Fibroblast of pulmonary artery (primary cell): ENCODE data around the gene CLCN6.

Source experiments
- DNase-seq: peaks from one replicate; pipeline ENCODE4 v3.0.0-alpha.2; 2010; ENCODE audit warnings: low read depth
- H3K4me3 ChIP-seq: replicated peaks from 2 replicates; pipeline ENCODE4 v1.5.1; 2011; ENCODE audit warnings: low read depth, mild to moderate bottlenecking, control low read depth, low read length, moderate library complexity
- TF ChIP-seq, protein P1 (sequence below): IDR thresholded peaks from 2 replicates; pipeline ENCODE4 v1.5.1; 2011; ENCODE audit warnings: mild to moderate bottlenecking, control low read depth, low read length, inconsistent platforms; ENCODE audit errors: missing control alignments

CLCN6 gene

DNA sequence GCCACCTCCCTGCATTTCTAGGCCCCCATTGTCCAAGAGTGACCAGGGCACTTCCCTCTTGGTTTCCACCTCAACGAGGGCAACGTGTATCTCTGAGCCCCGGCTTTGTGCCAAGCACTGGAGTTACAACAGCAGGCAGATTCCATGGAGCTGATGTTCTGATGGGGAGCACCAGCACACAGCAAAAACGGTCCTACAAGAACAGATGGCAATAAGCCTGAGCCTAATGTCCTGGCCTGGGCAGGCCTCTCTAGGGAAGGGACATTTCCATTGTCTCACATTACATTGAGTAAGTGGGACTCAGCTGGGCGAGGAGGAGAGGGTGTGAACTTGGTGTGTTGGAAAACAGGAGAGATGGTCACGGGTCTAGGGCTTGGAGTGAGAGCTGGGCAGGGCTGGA lies 79.9 kb downstream of the CLCN6 start:
- TF ChIP-seq, protein P1, sequence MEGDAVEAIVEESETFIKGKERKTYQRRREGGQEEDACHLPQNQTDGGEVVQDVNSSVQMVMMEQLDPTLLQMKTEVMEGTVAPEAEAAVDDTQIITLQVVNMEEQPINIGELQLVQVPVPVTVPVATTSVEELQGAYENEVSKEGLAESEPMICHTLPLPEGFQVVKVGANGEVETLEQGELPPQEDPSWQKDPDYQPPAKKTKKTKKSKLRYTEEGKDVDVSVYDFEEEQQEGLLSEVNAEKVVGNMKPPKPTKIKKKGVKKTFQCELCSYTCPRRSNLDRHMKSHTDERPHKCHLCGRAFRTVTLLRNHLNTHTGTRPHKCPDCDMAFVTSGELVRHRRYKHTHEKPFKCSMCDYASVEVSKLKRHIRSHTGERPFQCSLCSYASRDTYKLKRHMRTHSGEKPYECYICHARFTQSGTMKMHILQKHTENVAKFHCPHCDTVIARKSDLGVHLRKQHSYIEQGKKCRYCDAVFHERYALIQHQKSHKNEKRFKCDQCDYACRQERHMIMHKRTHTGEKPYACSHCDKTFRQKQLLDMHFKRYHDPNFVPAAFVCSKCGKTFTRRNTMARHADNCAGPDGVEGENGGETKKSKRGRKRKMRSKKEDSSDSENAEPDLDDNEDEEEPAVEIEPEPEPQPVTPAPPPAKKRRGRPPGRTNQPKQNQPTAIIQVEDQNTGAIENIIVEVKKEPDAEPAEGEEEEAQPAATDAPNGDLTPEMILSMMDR = no peak
- no peak overlapping the region for H3K4me3 ChIP-seq
- DNase-seq = no peak

DNA sequence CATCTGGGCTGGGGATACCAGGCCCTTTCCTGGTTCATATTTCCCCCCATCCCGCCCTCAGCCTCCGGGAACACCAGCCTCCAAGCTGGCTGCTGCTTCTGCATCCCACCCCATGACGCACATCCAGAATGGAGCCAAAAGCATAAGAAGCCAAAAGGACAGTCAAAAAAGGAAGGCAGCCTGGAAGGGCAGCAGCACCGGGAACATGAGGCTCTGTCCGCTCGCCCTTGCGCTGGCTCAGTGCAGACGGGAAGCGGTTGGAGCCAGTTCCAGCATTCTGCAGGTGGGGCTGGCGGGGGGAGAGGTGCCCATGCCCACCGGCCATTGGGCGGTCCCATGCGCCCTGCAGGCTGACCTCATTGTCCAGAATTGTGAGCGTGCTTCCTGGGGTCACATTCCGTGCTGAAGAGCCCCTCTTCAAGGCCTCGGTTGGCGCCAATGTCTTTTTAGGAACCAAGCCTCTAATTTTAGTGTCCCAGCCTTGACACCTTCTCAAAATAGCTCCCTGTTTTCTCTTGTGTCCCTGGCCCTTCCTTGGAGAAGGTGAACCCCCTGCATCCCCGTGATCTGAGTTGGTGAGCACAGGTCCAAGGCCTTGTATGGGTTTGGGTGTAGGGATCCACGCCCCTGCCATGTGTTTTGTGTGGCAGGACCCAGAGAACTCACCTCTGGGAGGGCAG lies 81.1 kb downstream of the CLCN6 start:
- TF ChIP-seq, protein P1 = no peak
- no peak for DNase-seq
- no peak overlapping the region for H3K4me3 ChIP-seq

DNA sequence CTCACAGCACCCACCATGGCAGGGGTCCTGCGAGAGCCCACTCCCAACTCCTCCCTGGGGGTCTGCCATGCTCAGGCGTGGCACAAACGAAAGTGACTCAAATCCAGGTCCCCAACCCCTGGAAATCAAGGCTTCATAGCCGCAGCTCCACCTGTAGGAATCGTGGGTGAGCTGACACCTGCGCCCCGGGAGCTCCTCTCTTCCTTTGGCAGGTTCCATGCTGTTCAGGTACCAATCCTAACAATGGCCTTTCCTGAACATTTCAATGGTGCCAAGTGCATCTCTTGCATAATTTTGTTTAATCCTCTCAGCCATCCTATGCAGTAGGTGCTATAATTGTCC lies 81.6 kb downstream of the CLCN6 start:
- H3K4me3 ChIP-seq = no peak overlapping the region
- no peak for DNase-seq
- TF ChIP-seq, protein P1 = no peak

- DNase-seq = no peak
- no peak overlapping the region for H3K4me3 ChIP-seq
- TF ChIP-seq, protein P1 = no peak
Observed at GRCh38 chr1:11888206-11888876, 82.3 kb downstream of the CLCN6 start.

- TF ChIP-seq, protein P1 = no peak
- no peak for DNase-seq
- no peak overlapping the region for H3K4me3 ChIP-seq
Observed at GRCh38 chr1:11888877-11889208, 82.9 kb downstream of the CLCN6 start.

DNA sequence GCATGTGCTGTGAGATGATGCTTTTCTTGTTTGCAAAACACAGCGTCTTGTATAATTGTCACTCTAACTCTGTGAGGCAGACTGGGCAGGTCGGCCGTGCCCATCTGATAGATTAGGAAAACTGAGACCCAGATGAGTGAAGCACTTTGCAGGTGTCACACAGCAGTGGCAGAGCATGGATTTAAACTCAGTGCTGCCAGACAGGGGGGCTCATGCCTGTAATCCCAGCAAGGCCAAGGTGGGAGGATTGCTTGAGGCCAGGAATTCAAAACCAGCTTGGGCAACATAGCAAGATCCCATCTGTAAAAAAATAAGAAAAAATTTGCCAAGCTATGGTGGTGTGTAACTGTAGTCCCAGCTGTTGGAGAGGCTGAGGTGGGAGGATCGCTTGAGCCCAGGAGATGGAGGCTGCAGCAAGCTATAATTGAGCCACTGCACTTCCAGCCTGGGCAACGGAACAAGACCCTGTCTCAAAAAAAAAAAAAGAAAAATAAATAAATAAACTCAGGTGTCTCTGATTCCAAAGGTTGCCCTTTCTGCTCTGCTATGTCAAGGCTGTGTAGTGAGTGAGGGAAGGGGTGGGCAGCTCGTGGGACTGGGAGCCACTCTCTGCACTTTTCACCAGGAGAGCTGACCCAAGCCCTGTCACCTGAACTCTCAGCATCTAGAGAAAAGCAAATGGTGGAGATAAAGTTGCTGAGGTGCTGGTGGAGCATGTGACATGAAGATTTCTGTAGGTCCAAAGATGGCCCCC lies 85.6 kb downstream of the CLCN6 start:
- no peak overlapping the region for H3K4me3 ChIP-seq
- no peak for DNase-seq
- TF ChIP-seq, protein P1 = no peak
